ENCODE measurements around the gene EIF4EBP3.

DNA sequence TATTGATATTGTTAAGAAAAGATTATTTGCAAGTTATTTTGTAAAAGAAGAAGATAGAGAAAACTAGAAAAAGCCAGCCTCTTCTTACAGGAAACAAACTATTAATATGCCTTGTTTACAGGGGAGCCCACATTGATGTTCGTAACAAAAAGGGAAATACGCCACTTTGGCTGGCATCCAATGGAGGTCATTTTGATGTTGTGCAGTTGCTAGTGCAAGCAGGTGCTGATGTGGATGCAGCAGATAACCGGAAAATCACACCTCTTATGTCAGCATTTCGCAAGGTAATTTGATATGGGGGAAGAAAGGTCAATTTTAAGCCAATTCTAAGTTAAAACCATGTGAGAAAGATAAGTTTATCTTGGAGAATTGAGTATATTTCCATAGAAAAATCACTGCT, 37.6 kb upstream of the EIF4EBP3 start:
- TF ChIP-seq CTCF (conservative IDR thresholded peaks at IDR 0.05; ENCODE audit: low read length) = no peak
- no peak for TF ChIP-seq EZH2phosphoT487 (IDR thresholded peaks at IDR 0.05; ENCODE audit: borderline replicate concordance, low read depth, low read length)
